ENCODE results near the gene ZNF678.

The ZNF678 gene

DNA sequence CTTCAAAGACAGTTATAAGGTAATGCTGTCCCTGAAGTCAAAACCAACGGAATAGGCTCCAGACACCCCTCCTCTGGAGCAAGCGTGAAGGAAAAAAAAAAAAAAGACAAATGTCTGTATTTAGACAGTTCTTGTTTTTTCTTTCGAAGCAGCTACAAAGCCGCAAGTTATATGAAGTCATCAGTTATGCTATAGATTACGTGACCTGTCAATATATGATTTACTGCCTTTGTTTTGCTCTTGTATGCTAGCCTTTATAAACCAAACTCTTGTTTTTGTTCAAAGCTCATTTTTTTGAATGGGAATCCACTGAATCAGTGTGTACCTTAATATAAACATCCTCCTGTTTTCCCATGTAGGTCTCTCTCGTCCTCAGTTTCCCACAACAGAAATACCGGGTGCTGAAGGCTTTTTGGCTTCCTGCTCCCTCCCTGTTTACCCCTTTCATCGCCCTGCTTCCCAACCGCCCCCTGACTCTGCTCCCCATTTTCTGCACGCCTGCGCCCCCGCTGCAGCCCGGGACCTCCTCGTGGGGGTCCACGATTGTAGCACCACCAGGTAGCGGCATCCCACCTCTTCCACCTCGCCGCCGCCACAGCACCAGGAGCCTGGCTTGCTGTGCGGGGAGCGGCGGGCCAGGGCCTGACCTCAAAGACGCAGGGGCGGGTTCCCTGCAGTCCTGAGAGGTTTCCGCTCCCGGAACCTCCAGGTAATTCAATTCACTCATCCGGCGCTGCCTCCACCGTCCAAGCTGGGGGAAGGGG, 5.2 kb upstream of the ZNF678 start:
- no peak overlapping the region for H3K27ac ChIP-seq
- TF ChIP-seq, protein P1, sequence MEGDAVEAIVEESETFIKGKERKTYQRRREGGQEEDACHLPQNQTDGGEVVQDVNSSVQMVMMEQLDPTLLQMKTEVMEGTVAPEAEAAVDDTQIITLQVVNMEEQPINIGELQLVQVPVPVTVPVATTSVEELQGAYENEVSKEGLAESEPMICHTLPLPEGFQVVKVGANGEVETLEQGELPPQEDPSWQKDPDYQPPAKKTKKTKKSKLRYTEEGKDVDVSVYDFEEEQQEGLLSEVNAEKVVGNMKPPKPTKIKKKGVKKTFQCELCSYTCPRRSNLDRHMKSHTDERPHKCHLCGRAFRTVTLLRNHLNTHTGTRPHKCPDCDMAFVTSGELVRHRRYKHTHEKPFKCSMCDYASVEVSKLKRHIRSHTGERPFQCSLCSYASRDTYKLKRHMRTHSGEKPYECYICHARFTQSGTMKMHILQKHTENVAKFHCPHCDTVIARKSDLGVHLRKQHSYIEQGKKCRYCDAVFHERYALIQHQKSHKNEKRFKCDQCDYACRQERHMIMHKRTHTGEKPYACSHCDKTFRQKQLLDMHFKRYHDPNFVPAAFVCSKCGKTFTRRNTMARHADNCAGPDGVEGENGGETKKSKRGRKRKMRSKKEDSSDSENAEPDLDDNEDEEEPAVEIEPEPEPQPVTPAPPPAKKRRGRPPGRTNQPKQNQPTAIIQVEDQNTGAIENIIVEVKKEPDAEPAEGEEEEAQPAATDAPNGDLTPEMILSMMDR (conservative IDR thresholded peaks at IDR 0.05): no peak

GRCh38 chr1:227558732-227559262, 4.6 kb upstream of the ZNF678 start:
- TF ChIP-seq, protein P1 (conservative IDR thresholded peaks at IDR 0.05): no peak
- no peak overlapping the region for H3K27ac ChIP-seq

DNA sequence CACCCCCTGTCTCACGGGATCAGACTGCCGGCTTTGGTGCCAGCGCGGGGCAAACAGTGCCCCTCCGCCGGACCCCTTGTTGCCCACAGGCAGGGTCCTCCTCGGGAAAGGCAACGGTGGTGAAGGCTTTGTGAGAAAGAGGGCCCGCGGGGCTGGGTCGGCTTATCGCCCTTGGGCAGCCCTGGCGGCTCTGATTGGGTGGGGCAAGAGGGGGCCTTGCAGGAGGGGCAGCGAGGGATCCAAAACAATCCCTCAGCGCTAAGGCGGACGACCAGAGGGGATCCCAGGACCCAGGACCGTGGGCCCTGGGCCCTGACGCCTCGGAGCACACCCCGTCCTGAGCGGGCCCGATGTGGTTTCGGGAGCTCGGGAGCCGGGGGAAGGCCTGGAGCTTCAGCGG, 3.9 kb upstream of the ZNF678 start:
- TF ChIP-seq, protein P1 (conservative IDR thresholded peaks at IDR 0.05): no peak
- no peak overlapping the region for H3K27ac ChIP-seq

GRCh38 chr1:227559926-227560325, 3.4 kb upstream of the ZNF678 start:
- no peak overlapping the region for H3K27ac ChIP-seq
- TF ChIP-seq, protein P1 (conservative IDR thresholded peaks at IDR 0.05): no peak

DNA sequence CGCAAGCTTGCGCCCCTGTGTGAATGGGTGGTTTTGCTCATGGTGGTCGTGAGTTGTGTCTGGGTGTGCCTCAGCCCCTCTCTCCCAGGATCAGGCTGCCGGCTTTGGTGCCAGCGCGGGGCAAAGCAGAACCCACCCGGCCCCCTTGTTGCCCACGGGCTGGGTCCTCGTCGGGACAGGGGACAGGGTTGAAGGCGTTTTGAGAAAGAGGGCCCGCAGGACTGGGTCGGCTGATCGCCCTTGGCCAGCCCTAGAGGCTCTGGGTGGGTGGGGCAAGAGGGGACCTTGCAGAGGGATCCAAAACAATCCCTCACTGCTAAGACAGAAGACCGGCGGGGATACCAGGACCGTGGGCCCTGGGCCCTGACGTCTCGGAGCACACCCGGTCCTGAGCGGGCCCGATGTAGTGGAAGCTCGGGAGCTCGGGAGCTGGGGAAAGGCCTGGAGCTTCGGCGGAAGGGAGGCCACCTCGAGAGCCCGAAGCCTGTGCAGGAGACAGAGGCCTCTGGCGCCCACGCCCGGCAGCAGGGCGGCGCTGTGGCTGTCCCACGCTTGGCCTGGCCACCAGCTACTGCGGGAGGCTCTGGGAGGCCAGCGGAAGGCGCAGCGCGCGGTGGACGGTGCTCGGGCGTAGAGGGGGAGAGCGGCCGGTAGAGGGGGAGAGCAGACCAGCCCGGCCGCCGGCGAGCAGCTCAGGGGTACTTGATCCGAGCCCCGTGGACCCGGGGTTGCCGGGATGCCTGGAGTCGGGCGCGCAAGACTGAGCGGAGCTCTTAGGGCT, 2.8 kb upstream of the ZNF678 start:
- TF ChIP-seq, protein P1 (conservative IDR thresholded peaks at IDR 0.05): no peak
- H3K27ac ChIP-seq: no peak overlapping the region

DNA sequence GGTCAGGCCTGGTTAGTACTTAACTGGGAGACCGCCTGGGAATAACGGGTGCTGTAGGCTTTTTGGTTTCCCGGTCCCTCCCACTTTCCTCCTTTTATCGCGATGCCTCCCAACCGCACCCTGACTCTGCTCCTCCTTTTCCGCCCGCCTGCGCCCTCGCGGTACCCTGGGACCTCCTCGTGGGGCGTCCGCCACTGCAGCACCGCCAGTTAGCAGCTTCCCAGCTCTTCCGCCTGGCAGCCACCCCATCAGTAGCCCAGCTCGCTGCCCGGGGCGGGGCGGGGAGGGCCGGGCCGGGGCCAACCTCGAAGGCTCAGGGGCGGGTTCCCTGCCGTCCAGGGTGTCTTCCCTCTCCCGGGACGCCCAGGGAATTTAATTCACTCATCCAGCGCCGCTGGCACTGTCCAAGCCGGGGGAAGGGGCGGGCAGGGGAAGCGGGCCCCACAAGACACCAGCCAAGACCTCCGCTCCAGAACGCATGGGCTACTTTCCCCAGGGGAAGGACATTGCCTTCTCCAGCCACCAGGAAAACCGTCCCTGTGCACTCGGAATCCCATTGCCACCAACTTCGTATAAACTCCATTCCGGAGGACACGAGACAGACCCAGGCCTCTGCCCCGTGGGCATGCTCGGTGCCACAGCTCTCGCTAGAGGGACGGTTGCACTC, 2.0 kb upstream of the ZNF678 start:
- TF ChIP-seq, protein P1 (conservative IDR thresholded peaks at IDR 0.05): no peak
- no peak overlapping the region for H3K27ac ChIP-seq

DNA sequence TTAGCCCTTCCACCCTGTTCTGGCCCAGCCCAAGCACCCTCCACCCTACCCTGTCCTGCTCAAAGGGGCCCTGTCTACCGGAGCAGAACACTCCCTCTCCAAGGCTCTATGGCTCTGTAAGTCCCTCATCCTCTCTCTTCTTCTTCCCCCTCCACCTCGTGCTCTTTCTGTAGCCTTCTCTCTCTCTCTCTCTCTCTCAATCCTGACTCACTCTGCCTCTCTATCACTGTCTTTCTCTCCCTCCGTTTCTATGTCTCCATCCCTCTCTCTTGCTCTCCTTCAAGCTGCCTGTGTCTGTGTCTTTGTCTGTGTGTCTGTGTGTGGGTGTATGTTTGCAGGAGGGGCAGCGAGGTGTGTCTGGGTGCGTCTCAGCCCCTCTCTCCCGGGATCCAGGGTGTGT, 1.3 kb upstream of the ZNF678 start:
- TF ChIP-seq, protein P1 (conservative IDR thresholded peaks at IDR 0.05): no peak
- no peak overlapping the region for H3K27ac ChIP-seq
